H1 (cell line): ENCODE results near the gene NUBP2.

Experiments used
- ATF3 ChIP-seq: IDR thresholded peaks from 2 replicates; pipeline ENCODE4 v1.6.1; 2011; ENCODE audit warnings: low read depth, mild to moderate bottlenecking, low read length; ENCODE audit not compliant: insufficient read depth
- CTCF ChIP-seq, 3 experiments: IDR thresholded peaks; 1 replicate in 2 of 3; 2 replicates in 1 of 3; pipeline versions ENCODE4 v1.5.1 to v1.6.1; 2011; ENCODE audit warnings: low read length in 3 of 3, mild to moderate bottlenecking in 3 of 3, inconsistent platforms in 2 of 3, low read depth in 1 of 3, moderate library complexity in 1 of 3; ENCODE audit not compliant: insufficient read depth in 1 of 3; ENCODE audit errors: control extremely low read depth in 1 of 3
- EP300 ChIP-seq, 2 experiments: IDR thresholded peaks; 1 replicate in 1 of 2; 2 replicates in 1 of 2; pipeline ENCODE4 v1.6.1; 2011 to 2012; ENCODE audit warnings: low read depth in 2 of 2, low read length in 2 of 2, mild to moderate bottlenecking in 2 of 2, borderline replicate concordance in 1 of 2, inconsistent platforms in 1 of 2, moderate library complexity in 1 of 2
- EZH2 ChIP-seq: fragments of 200-600 bp; sonication (generic); IDR thresholded peaks from 2 replicates; pipeline ENCODE4 v1.7.1; 2012; ENCODE audit warnings: low read depth, mild to moderate bottlenecking, moderate library complexity, low read length, inconsistent platforms; ENCODE audit not compliant: severe bottlenecking
- JUND ChIP-seq: IDR thresholded peaks from 2 replicates; pipeline ENCODE4 v1.6.1; 2011; ENCODE audit warnings: mild to moderate bottlenecking, improper control_type of control experiment, low read length
- POLR2A ChIP-seq, 2 experiments: IDR thresholded peaks; 1 replicate in 1 of 2; 2 replicates in 1 of 2; pipeline ENCODE4 v1.6.1; 2011; ENCODE audit warnings: low read depth in 2 of 2, low read length in 2 of 2, mild to moderate bottlenecking in 2 of 2; ENCODE audit errors: control extremely low read depth in 1 of 2
- RAD21 ChIP-seq, 2 experiments: IDR thresholded peaks in 1 of 2; conservative IDR thresholded peaks in 1 of 2; 2 replicates each; pipeline ENCODE4 v1.6.1; 2011; ENCODE audit warnings: low read depth in 2 of 2, low read length in 2 of 2, improper control_type of control experiment in 1 of 2, inconsistent platforms in 1 of 2, mild to moderate bottlenecking in 1 of 2, moderate library complexity in 1 of 2
- RFX5 ChIP-seq: IDR thresholded peaks from 2 replicates; pipeline ENCODE4 v1.6.1; 2011; ENCODE audit warnings: low read depth, low read length, improper control_type of control experiment, borderline replicate concordance
- SP1 ChIP-seq: IDR thresholded peaks from 2 replicates; pipeline ENCODE4 v1.6.1; 2011; ENCODE audit warnings: low read depth, low read length
- SUZ12 ChIP-seq: fragments of 200-600 bp; sonication (generic); IDR thresholded peaks from 2 replicates; pipeline ENCODE4 v1.6.1; 2012; ENCODE audit warnings: mild to moderate bottlenecking, inconsistent platforms, low read length, moderate library complexity, mixed read lengths
- TAF1 ChIP-seq: IDR thresholded peaks from 2 replicates; pipeline ENCODE4 v1.6.1; 2011; ENCODE audit warnings: mild to moderate bottlenecking, low read depth, low read length
- TAF7 ChIP-seq: optimal IDR thresholded peaks from 2 replicates; pipeline ENCODE3; 2011; ENCODE audit warnings: low read depth, mild to moderate bottlenecking, inconsistent platforms, low read length, moderate library complexity, borderline replicate concordance
- TF ChIP-seq, protein P1 (sequence below): IDR thresholded peaks from 2 replicates; pipeline ENCODE4 v1.6.1; 2012; ENCODE audit warnings: inconsistent platforms

DNA sequence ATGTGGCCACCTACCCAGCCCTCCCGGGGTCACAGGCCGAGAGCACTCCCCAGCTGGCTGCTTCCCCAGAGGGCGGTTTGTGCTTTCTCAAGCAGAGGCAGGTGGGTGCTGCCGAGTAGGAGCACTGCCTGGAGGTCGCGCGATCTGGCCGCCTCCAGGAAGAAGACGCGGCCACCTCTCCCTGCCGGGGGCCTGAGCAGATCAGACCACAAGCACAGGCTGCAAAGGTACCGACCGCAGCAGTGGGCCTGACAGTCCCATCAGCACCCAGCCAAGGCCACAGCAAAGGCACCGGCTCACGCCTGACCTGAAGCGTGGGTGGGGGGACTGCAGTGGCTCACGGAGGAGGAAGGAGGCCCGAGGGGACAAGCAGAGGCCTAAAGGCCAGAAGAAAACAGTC, 25.9 kb downstream of the NUBP2 start:
- TF ChIP-seq ATF3: no peak
- no peak for TF ChIP-seq SP1
- TF ChIP-seq RFX5: no peak
- TF ChIP-seq CTCF (IDR thresholded peaks at IDR 0.05; ENCODE audit: control extremely low read depth in 1 of 3, insufficient read depth in 1 of 3, low read depth in 1 of 3, low read length in 3 of 3): no peak
- no peak for TF ChIP-seq POLR2A (IDR thresholded peaks at IDR 0.05; ENCODE audit: control extremely low read depth in 1 of 2, low read depth in 2 of 2, low read length in 2 of 2)
- TF ChIP-seq JUND: no peak
- TF ChIP-seq, protein P1, sequence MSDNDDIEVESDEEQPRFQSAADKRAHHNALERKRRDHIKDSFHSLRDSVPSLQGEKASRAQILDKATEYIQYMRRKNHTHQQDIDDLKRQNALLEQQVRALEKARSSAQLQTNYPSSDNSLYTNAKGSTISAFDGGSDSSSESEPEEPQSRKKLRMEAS: no peak
- no peak for TF ChIP-seq EZH2
- TF ChIP-seq TAF7: no peak
- TF ChIP-seq RAD21 (IDR thresholded peaks at IDR 0.05 in 1 of 2, conservative IDR thresholded peaks at IDR 0.05 in 1 of 2; ENCODE audit: low read depth in 2 of 2, low read length in 2 of 2): no peak
- TF ChIP-seq SUZ12: no peak
- no peak for TF ChIP-seq TAF1
- TF ChIP-seq EP300 (IDR thresholded peaks at IDR 0.05; ENCODE audit: borderline replicate concordance in 1 of 2, low read depth in 2 of 2, low read length in 2 of 2): no peak
